Activated gamma-delta T cell treated with Interleukin-2 at 50 U/mL for 16 hours (primary cell): ENCODE measurements around the gene COL28A1.
"Not testable (repeated sequence)": the region's sequence is repeated elsewhere in the genome, so short reads cannot be mapped to it uniquely, and the experiment has no call there.

Experiments used
- DNase-seq: peaks from one replicate; pipeline ENCODE4 v3.0.0-alpha.2; 2020

Gene COL28A1

GRCh38 chr7:7405461-7405860 is 130.2 kb downstream of the COL28A1 start:
- no peak for DNase-seq

GRCh38 chr7:7399707-7400106 is 136.0 kb downstream of the COL28A1 start:
- DNase-seq: no peak

- no peak for DNase-seq
These were observed 139.9 kb downstream of the COL28A1 start for GRCh38 chr7:7395785-7396184.

- not testable (repeated sequence) for DNase-seq
These were observed 147.5 kb downstream of the COL28A1 start for GRCh38 chr7:7388164-7388563.

- no peak for DNase-seq
These were observed 150.3 kb downstream of the COL28A1 start for GRCh38 chr7:7385421-7385820.

GRCh38 chr7:7384228-7384627 is 151.4 kb downstream of the COL28A1 start:
- DNase-seq: no peak

- no peak for DNase-seq
These were observed 160.1 kb downstream of the COL28A1 start for GRCh38 chr7:7375538-7375937.

GRCh38 chr7:7370076-7370475 is 165.6 kb downstream of the COL28A1 start:
- DNase-seq: no peak

GRCh38 chr7:7369134-7369533 is 166.5 kb downstream of the COL28A1 start:
- no peak for DNase-seq

- no peak for DNase-seq
These were observed 181.0 kb downstream of the COL28A1 start for GRCh38 chr7:7354674-7355073.

GRCh38 chr7:7352845-7353244 is 182.8 kb downstream of the COL28A1 start:
- no peak for DNase-seq

- DNase-seq: no peak
These were observed 183.8 kb downstream of the COL28A1 start for GRCh38 chr7:7351832-7352231.

GRCh38 chr7:7351156-7351555 is 184.5 kb downstream of the COL28A1 start:
- no peak for DNase-seq

GRCh38 chr7:7349156-7349555 is 186.5 kb downstream of the COL28A1 start:
- DNase-seq: no peak

- no peak for DNase-seq
These were observed 188.6 kb downstream of the COL28A1 start for GRCh38 chr7:7347045-7347444.

- no peak for DNase-seq
These were observed 191.1 kb downstream of the COL28A1 start for GRCh38 chr7:7344583-7344982.

- DNase-seq: no peak
These were observed 199.8 kb downstream of the COL28A1 start for GRCh38 chr7:7335909-7336308.

GRCh38 chr7:7335215-7335614 is 200.5 kb downstream of the COL28A1 start:
- no peak for DNase-seq

- no peak for DNase-seq
These were observed 202.1 kb downstream of the COL28A1 start for GRCh38 chr7:7333610-7334009.

GRCh38 chr7:7331523-7331922 is 204.2 kb downstream of the COL28A1 start:
- DNase-seq: no peak

GRCh38 chr7:7330997-7331396 is 204.7 kb downstream of the COL28A1 start:
- no peak for DNase-seq

GRCh38 chr7:7329326-7329725 is 206.3 kb downstream of the COL28A1 start:
- DNase-seq: no peak

GRCh38 chr7:7327423-7327822 is 208.2 kb downstream of the COL28A1 start:
- no peak for DNase-seq

GRCh38 chr7:7324698-7325097 is 211.0 kb downstream of the COL28A1 start:
- DNase-seq: no peak

- no peak for DNase-seq
These were observed 211.8 kb downstream of the COL28A1 start for GRCh38 chr7:7323921-7324320.

- no peak for DNase-seq
These were observed 212.3 kb downstream of the COL28A1 start for GRCh38 chr7:7323352-7323751.
